ENCODE data around the gene GXYLT1.

DNA sequence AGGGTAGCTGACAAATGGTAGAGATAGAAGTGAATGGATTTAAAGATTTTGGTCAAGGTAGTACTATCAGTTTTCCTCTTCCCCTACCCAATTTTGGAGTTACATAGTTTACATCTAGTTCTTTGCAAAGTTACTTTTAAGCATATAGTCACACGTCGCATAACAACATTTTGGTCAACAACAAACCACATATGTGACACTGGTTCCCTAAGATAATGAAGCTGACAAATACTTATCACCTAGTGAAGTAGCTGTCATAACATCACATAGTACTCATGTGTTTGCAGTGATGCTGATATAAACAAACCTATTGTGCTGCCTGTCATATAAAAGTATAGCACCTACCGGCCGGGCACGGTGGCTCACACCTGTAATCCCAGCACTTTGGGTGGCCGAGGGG is 48.0 kb upstream of the GXYLT1 start:
- TF ChIP-seq EZH2 (IDR thresholded peaks at IDR 0.05) (no peak), SIN3A (IDR thresholded peaks at IDR 0.05; ENCODE audit: low read depth) (no peak), CTCF (IDR thresholded peaks at IDR 0.05 in 2 of 3, conservative IDR thresholded peaks at IDR 0.05 in 1 of 3; ENCODE audit: borderline replicate concordance in 1 of 3, insufficient read depth in 1 of 3, low read depth in 2 of 3, low read length in 2 of 3) (no peak), SRF (IDR thresholded peaks at IDR 0.05; ENCODE audit: low read depth) (no peak), RAD21 (IDR thresholded peaks at IDR 0.05; ENCODE audit: low read depth) (no peak)

All from HCT116 (cell line).